ENCODE measurements around the gene TMC3.

Gene TMC3

GRCh38 chr15:81303244-81304225 is 70.5 kb downstream of the TMC3 start:
- peak overlapping the region; percentile 82 for H3K27ac ChIP-seq
- TF ChIP-seq CTCF (conservative IDR thresholded peaks at IDR 0.05): no peak

- no peak for TF ChIP-seq CTCF (conservative IDR thresholded peaks at IDR 0.05)
- H3K27ac ChIP-seq: peak overlapping the region; percentile 82; the same call in 1 of the 2 replicates
These were observed 71.3 kb downstream of the TMC3 start for GRCh38 chr15:81302701-81303109.

- H3K27ac ChIP-seq: no peak overlapping the region; the same call in 1 of the 2 replicates
- TF ChIP-seq CTCF (conservative IDR thresholded peaks at IDR 0.05): no peak
These were observed 72.1 kb downstream of the TMC3 start for GRCh38 chr15:81301815-81302399.

- no peak overlapping the region for H3K27ac ChIP-seq
These were observed 72.6 kb downstream of the TMC3 start for GRCh38 chr15:81301385-81301784.

GRCh38 chr15:81299630-81300273 is 74.3 kb downstream of the TMC3 start:
- H3K27ac ChIP-seq: no peak overlapping the region
- no peak for TF ChIP-seq CTCF (conservative IDR thresholded peaks at IDR 0.05)

More at GRCh38 chr15:81301385-81301784, 72.6 kb downstream of the TMC3 start:
- no peak for TF ChIP-seq CTCF (conservative IDR thresholded peaks at IDR 0.05)

- H3K27ac ChIP-seq: no peak overlapping the region
- TF ChIP-seq CTCF (conservative IDR thresholded peaks at IDR 0.05): no peak
These were observed 74.9 kb downstream of the TMC3 start for GRCh38 chr15:81299156-81299555.

- TF ChIP-seq CTCF (conservative IDR thresholded peaks at IDR 0.05): no peak
- H3K27ac ChIP-seq: no peak overlapping the region
These were observed 75.4 kb downstream of the TMC3 start for GRCh38 chr15:81298611-81299010.

Measured in VCaP (cell line).